Stimulated activated CD8-positive, alpha-beta memory T cell treated with anti-CD3 and anti-CD28 coated beads, Interleukin-15, amount 100 ng/mL, for 4 hours (primary cell): ENCODE results near the gene GAS1.

Source experiments
- DNase-seq, 2 donors: peaks; one replicate each; pipeline ENCODE4 v3.0.0-alpha.2; 2020; ENCODE audit warnings: low read depth in 2 of 2

Gene GAS1

DNA sequence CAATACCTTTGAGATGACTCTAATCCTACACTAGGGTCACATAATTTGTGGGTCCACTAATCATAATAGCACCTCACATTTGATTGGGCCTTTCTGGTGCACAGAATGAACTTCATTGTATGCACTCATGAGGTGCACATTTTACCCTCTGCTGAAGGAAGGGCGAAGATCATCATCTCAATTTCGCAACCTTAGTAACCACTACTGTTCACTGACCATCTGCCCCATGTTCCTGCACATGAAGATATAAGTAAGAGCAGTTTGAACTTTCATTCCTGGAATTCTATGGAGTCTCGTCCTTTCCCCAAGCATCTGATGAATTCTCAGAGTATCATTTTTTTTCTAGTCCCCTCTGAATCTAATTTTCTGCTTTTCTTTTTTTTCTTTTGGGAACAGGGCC is 21.2 kb downstream of the GAS1 start:
- DNase-seq: no peak

DNA sequence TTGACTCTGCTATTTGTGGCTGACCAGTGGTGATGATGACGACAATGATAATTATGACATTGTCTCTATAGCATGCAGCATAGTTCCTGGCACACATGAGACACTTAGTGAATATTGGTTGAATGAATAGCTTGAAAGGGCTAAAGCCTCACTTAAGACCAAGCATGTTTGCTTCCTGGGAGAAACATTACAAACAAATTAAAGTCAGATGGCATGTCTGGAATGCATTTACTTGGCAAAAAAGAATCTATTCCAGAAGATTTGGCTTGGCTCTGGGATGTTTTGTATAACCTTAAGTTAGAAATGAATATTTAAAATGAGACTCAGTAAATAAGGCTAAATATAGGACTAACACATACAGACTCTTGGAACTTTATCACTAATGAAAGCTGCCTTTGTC is 21.6 kb downstream of the GAS1 start:
- DNase-seq: no peak

DNA sequence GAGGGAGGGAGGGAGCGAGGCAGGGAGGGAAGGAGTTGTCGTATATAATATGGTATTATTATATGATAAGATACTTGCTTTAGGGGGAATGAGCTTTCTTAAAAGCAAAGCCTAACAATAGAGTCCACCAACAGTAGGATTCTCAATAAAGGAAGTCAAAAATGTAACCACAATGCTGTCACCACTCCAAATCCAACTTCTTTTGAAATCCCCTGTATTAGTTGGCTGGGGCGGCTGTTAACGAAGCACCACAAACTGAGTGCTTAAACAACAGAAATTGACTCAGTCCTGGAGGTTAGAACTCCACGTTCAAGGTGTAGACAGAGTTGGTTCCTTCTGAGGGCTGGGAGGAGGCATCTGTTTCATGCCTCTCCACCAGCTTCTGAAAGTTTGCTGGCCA is 23.1 kb downstream of the GAS1 start:
- no peak for DNase-seq

DNA sequence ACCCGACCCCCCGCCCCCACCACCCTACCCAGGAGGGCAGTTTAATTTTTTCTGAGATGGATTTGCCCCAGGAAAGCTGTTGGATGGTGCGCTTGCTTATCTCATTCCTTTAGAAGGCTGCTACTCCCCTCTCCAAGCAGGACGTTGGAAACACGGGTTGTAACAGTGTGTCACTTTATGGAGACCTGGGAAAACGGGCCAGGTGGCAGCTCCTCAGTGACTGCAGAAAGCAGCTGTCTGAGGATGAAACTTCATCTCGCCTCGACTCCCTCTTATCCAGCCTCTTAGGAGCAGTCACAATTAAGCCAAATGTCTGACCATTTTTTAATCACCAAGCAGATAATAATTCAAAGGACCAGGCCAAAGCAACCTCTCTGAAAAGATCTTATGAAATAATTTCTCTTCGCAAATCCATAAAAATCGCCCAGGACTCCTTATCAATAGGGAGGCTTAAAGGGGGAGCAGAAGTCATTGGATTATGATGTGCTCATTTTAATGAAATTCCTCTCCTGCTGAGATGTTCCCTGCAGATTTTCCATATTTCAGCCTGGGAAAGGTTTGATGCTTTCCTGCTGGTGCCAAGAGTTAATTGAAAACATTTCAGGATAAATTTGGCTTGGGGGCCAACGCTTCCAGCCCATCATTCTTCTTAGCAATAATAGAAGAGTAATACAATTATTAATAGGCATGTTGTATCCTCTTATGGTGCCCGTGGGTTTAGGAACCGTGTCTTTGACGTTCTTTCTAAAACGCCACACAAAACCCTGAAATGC is 26.0 kb downstream of the GAS1 start:
- no peak for DNase-seq

DNA sequence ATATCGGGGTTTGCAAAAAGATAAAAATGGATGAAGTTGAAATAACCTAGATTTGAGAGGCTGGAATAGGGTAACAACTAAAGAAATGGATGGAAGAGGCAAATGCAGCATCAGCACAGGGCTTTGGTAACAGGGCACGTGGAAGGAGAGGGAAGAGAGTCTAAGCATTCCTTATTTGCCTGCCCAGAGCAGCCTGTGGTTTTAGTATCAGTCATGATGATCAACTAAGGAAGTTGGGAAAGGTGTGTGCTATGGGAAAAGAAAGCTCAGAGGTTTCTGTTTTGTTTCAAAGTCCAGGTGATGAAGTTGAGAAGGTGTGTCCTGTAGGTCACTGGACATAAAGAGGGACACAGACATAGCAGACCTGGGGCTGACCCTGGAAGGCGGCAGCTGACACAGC is 28.8 kb downstream of the GAS1 start:
- DNase-seq: no peak

DNA sequence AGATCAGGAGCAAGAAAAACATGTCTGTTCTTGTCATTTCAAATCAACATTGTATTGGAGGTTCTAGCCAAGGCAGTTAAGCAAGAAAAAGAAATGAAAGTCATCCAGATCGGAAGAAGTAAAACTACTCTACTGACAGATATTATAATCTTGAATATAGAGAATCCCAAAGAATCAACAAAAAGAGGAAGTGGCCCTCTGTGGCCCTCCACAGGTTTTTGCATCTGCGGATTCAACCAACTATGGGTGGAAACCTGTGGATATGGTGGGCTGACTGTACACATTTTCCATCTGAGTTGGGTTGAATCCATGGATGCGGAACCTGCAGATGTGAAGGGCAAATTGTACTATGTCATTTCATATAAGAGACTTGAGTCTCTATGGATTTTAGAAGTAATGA is 35.1 kb downstream of the GAS1 start:
- DNase-seq: no peak

DNA sequence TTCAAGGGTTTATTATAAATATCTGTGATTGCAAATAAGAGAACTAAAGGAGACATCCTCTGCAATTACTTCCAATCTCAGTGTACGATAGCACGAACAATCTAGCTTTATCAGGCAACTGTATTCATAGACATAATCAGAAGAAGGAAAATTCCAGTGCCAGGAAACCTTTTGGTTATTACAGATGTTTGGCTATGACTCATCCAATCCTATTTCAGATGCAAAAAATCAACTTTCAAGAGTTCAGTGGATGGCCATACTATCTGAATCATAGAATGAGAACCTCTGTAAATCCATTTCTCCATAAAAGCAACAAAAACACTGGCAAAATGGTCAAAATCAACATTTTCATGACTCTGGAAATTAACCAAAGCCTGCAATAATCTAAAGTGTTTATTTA is 37.9 kb downstream of the GAS1 start:
- no peak for DNase-seq

DNA sequence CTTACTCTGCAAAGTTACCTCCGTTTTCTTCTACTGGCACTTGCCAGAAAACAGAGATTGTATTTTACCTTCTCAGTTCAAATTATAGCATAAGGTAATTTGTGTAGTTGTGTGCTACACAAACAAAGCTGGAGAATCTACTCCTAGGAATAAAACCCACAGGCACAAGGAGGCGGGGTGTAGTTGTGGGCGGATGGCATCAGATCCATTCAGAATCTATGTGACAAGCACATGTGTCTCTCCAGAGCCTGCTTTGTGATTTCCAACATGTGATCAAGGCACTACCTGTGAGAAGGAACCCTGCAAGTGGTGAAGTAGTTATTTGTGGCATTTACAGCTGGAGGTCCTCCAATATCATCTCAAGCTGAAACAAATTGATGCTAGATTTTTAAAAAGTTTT is 39.0 kb downstream of the GAS1 start:
- no peak for DNase-seq

DNA sequence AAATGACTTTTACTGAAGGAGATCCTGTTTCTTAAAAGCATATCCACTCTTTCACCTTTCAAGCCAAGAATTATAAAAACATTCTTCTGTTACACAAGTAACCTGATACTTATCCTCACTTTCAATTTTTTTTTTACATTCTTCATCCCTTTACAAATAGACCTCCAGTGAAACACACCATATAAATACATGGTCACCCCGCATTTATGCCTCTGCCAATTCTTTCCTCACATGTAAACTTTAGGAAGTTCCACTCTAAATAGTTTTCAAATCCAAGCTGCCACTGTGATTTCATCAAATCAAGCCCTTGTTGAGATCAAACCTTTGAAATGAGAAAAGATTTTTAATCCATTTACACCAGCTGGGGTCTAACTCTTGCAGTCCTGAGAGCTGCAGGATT is 40.0 kb downstream of the GAS1 start:
- no peak for DNase-seq

DNA sequence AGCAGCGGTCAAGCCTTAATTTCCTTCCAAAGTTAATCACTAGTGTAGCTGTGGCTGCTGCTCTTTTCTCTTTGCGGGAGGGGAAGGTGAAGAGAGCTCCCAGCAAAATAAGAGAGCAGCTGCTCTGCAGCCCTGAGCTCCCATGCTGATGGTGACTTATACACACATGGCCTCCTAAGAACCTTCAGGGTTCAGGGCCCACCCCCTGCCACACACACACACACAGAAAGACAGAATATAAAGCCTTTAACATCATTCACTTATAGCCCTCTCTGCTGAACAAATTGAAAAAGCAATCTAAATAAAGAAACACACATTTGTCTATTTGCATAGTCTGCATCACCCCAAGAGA is 43.6 kb downstream of the GAS1 start:
- no peak for DNase-seq

DNA sequence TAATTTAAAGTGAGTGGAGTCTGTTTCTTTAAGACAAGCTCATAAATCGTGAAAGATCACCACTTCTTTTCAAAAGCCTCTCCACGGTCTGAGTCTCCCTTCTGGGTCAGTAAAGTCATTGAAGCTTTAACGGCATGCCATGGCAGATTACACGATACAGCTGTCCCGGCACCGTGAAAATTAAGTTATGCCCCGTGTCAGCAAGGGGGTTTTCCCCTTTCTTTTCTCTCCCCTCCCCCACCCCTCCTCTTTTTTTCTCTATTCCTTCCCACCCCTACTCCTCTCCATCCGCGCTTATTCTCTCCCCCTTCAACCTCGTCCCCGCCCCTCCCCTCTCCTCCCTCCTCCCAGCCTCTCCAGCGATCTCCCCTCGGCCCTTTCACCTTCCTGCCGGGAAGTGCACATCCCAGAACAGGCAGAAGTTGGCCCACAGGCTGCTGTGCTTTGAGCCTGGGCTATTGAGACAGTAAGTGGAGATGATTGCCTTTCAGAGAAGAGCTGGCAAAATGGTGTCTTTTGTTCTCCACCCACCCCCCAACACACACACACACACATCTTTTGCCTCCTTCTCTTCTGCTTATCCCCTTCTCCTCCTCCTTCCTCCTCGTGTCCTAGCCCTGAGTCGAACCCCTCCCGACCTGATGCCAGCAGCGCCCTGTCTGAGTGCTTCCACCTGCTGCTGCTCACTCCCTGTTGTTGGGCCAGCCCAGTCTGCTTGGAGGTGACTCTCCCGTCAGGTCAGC is 44.1 kb downstream of the GAS1 start:
- DNase-seq: no peak

DNA sequence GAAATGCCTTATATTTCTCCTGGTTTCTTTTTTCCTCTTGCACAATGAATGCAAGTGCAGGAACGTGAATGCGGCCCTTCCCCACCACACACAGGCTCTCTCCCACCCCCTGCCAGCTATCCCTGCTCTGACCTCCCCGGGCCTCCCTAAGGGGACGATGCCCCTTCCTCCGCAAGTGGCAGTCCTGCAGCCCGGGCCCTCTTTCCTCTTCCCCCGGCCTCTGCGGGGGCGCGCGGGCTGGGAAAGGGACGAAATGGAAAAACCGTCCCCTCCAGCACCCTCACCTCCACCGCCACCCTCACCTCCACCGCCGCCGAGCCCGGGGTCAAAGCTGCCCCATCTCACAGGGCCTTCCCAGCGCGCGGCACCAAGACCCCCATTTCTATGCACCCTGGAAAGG is 44.7 kb downstream of the GAS1 start:
- no peak for DNase-seq

DNA sequence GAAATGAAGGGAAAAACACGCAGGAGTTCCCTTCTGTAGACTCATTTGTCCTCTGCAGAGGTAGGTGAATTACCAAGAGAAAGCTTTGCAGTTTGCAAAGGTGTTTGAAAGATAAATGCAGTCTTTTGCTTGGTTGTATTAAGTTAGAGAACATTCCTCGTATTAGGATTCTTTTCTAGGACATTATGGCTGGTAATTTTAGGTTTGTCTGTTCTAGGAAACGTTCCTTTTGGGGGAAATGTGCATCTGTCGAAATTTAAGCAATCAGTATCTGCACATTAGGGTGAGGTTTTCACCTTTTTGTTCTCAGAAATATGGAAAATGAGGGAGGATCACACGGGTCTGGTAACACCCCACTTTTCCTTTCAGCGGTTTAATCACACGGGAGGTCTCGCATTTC is 45.1 kb downstream of the GAS1 start:
- no peak for DNase-seq

DNA sequence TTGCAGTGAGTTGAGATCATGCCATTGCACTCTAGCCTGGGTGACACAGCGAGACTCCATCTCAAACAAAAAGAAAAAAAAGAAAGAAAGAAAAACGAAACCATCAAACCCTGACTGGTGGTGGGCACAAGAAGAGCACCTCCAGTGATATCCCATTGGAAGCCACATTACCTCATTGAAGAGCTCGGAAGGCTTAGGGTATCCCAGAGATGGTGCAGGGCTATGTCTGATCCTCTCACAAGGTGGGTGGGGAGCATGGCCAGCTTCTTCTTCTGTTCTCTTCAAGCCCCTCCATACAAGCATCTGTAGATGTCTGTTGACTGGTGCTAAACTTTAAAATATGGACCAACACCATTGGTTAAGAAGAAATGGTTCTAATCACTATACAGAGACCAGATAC is 45.8 kb downstream of the GAS1 start:
- no peak for DNase-seq
